Thoracic aorta (tissue), 2 donors: ENCODE data around the gene DNAL4. TPM values are rescaled to one million over a fixed set of nuclear protein-coding genes. Genes with fewer than 3 reads are reported as not detected.

ENCODE experiments used
- ATAC-seq: fragments of 150-250 bp; one replicate; pipeline ENCODE4 v1.8.0; 2017; ENCODE audit warnings: low read depth; ENCODE audit not compliant: insufficient number of reproducible peaks, low FRiP score
- DNase-seq: peaks from one replicate; pipeline ENCODE4 v3.0.0-alpha.2; 2020; ENCODE audit warnings: low spot score
- H3K27ac ChIP-seq, 2 donors: fragments of 200-600 bp; sonication (generic); 1 replicate in 1 of 2; 2 replicates in 1 of 2; pipeline ENCODE4 v1.5.1; 2016; ENCODE audit warnings: mild to moderate bottlenecking in 2 of 2, moderate library complexity in 2 of 2
- H3K27me3 ChIP-seq: fragments of 200-600 bp; sonication (generic); replicated peaks from 2 replicates; pipeline ENCODE4 v1.6.0; 2016; ENCODE audit warnings: mild to moderate bottlenecking; ENCODE audit not compliant: insufficient read depth
- H3K36me3 ChIP-seq: fragments of 200-600 bp; sonication (generic); one replicate; pipeline ENCODE4 v1.5.1; 2016
- H3K4me1 ChIP-seq, 2 donors: fragments of 200-600 bp; sonication (generic); 1 replicate in 1 of 2; 2 replicates in 1 of 2; pipeline versions ENCODE4 v1.5.1 to v1.6.0; 2016; ENCODE audit warnings: low read depth in 2 of 2, mild to moderate bottlenecking in 1 of 2; ENCODE audit not compliant: control insufficient read depth in 1 of 2
- H3K4me3 ChIP-seq: fragments of 200-600 bp; sonication (generic); 2 replicates; pipeline ENCODE4 v1.5.1; 2016; ENCODE audit warnings: mild to moderate bottlenecking
- H3K9me3 ChIP-seq: fragments of 200-600 bp; sonication (generic); 2 replicates; pipeline ENCODE4 v1.5.1; 2016
- total RNA-seq, 2 donors: library from RNA; depleted of rRNA; stranded (reverse); fragments of >200 nt; gene quantifications; one replicate each; pipeline versions ENCODE4 v1.1.0 to v1.2.3, GENCODE V29; 2016
- TF ChIP-seq, protein P1 (sequence below): fragments of 200-600 bp; sonication (generic); IDR thresholded peaks from one replicate; pipeline ENCODE4 v1.5.1; 2019; ENCODE audit warnings: antibody characterized with exemption

The DNAL4 gene
- total RNA-seq, 2 donors from 2014 or later, result 9.5 to 20.8 TPM

DNA sequence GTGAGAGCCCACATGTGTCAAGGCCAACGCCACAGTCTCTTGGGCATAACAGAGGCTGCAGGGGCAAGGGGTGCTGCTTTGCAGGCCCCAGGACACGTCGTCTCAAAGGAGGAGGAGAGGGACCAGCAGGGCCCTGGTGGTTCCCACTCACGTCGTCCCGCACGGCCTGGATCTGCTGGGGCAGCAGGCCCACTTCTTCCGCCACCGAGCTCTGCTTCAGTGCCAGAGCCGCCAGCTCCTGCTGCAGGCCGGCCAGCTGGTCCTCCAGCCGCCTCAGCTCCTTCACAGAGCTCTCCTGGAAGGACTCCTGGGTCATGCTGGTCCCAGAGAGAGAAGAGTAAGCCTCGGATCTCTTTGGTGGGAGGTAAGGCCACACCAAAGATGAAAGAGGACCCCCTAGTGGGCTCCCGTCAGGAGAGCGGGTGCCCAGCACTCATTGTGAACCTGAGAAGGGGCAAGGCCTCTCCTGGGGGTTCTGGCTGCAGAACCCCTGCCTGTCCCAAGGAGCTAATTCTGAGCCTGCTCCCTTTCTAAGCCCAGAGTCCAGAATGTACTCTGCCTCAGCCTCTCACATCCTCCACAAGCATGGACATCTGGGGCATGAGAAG, 53.7 kb downstream of the DNAL4 start:
- peaks cover 94% of the 10 kb centered on the region for H3K36me3 ChIP-seq
- H3K9me3 ChIP-seq, result no peaks in the 10 kb centered on the region
- no peak overlapping the region for H3K27ac ChIP-seq
- H3K4me3 ChIP-seq, result no peak overlapping the region
- DNase-seq (no peak), ATAC-seq (no peak)
- TF ChIP-seq, protein P1, sequence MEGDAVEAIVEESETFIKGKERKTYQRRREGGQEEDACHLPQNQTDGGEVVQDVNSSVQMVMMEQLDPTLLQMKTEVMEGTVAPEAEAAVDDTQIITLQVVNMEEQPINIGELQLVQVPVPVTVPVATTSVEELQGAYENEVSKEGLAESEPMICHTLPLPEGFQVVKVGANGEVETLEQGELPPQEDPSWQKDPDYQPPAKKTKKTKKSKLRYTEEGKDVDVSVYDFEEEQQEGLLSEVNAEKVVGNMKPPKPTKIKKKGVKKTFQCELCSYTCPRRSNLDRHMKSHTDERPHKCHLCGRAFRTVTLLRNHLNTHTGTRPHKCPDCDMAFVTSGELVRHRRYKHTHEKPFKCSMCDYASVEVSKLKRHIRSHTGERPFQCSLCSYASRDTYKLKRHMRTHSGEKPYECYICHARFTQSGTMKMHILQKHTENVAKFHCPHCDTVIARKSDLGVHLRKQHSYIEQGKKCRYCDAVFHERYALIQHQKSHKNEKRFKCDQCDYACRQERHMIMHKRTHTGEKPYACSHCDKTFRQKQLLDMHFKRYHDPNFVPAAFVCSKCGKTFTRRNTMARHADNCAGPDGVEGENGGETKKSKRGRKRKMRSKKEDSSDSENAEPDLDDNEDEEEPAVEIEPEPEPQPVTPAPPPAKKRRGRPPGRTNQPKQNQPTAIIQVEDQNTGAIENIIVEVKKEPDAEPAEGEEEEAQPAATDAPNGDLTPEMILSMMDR, result no peak
- H3K4me1 ChIP-seq, result no peaks in the 10 kb centered on the region
- H3K27me3 ChIP-seq, result no peaks in the 10 kb centered on the region

DNA sequence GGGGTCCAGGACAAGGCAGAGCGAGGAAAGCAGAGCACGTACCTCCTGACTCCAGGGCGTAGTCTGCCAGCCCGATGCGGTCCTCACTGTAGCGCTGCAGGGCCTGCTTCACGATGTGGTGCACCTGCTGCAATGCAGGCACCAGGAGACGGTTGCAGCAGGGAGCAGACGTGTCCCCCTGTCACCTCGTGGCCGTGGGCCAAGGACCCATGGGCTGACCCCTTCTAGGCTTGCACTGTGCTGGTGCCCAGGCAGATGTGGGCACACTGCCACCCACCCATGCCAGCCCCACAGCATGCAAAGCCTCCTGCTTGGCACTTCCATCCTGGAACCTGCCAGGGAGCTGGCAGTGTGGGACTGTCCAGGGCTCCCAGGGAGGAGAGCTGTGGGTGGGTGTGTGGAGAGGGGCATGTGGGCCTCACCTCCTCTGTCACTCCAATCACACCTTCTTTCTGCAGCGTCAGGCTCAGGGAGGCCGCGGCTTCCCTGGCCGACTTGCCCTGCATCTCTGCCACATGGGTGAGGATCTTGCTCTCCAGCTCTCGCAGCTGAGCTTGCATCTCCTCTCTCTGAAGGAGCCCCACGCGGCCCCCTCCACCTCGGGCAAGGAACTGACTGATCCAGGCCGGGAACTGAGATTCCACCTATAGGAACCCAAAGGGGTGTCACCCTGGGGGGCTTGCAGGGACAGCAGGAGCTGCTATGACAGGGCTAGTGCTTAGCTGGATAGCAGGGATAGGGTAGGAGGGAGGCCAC, 54.5 kb downstream of the DNAL4 start:
- Histone ChIP-seq H3K9me3 (no peaks in the 10 kb centered on the region), H3K4me3 (no peak overlapping the region), H3K27ac (no peak overlapping the region), H3K36me3 (peaks cover 93% of the 10 kb centered on the region), H3K27me3 (no peaks in the 10 kb centered on the region), H3K4me1 (peaks cover 0 to 4% of the 10 kb centered on the region in 2 donors)
- TF ChIP-seq, protein P1, result no peak
- no peak for ATAC-seq
- DNase-seq, result no peak

DNA sequence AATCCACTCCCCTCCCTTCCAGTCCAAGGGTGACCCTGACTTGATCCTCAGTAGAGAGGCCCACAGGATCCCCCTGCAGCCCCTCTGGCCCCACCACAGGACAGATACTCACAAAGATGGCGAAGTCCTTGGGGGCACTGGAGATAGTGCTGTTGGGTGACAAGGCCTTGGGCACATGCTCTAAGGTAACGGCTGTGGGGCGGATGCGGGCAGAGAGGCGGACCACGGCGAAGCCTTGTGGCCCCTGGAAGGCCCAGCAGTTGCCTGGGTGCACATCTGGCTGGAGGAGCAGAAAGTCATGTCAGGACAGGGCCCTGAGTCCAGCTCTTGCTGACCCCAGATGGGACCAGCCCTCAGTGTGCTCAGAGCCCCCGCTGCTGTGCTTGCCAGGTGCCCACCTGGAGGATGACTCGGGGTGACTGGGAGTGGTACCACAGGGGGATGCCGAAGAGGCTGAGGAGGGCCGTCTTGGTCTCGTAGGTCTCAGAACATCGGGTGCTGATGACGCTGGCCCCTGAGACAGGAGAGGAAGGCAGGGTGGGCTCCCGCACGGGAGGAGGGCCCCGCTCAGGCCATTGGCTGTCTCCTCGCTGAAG, 55.4 kb downstream of the DNAL4 start:
- H3K4me3 ChIP-seq, result no peak overlapping the region
- no peaks in the 10 kb centered on the region for H3K27me3 ChIP-seq
- TF ChIP-seq, protein P1, result no peak
- no peaks in the 10 kb centered on the region for H3K9me3 ChIP-seq
- no peak for ATAC-seq
- peaks cover 99% of the 10 kb centered on the region for H3K36me3 ChIP-seq
- peaks cover 9 to 13% of the 10 kb centered on the region in 2 donors for H3K4me1 ChIP-seq
- peak overlapping the region in 1 of 2 donors; percentile 31 for H3K27ac ChIP-seq
- no peak for DNase-seq

- H3K27ac ChIP-seq, result peak overlapping the region in 1 of 2 donors; percentile 31
- no peak for DNase-seq
These were observed 56.5 kb downstream of the DNAL4 start for GRCh38 chr22:38737302-38738060.

More at GRCh38 chr22:38737302-38738060, 56.5 kb downstream of the DNAL4 start:
- TF ChIP-seq, protein P1, result no peak
- no peak for ATAC-seq
- Histone ChIP-seq H3K36me3 (peaks cover 89% of the 10 kb centered on the region), H3K27me3 (no peaks in the 10 kb centered on the region), H3K4me1 (peaks cover 20 to 24% of the 10 kb centered on the region in 2 donors), H3K9me3 (no peaks in the 10 kb centered on the region), H3K4me3 (no peak overlapping the region)
